Activated B cell treated with CpG ODN at 0.5 μM for 24 hours (primary cell): ENCODE results near the gene DARS1. TPM values are rescaled to one million over a fixed set of nuclear protein-coding genes. Genes with fewer than 3 reads are reported as not detected.

Source experiments
- ATAC-seq: fragments of 200-7000 bp; cut with Tn5 transposase; one replicate; pipeline ENCODE4 v1.10.0; 2021; ENCODE audit warnings: low read depth, mild to moderate bottlenecking, moderate library complexity
- CTCF ChIA-PET: fragments of 350-600 bp; sonication (Branson Sonifier 250); formaldehyde crosslinking; loops from one replicate; lab custom pipeline; 2021; ENCODE audit warnings: antibody characterized with exemption; lab: Charles Lee
- POLR2A ChIA-PET: fragments of 350-600 bp; sonication (Branson Sonifier 250); formaldehyde crosslinking; loops from one replicate; lab custom pipeline; 2021; ENCODE audit warnings: antibody characterized with exemption; lab: Charles Lee
- DNase-seq: peaks from one replicate; pipeline ENCODE4 v3.0.0; 2022
- H3K27ac Mint-ChIP-seq: one replicate; pipeline ENCODE4 v1.8.0; 2020; ENCODE audit warnings: mixed read lengths
- H3K27me3 Mint-ChIP-seq: one replicate; pipeline ENCODE4 v1.8.0; 2021; ENCODE audit warnings: mixed read lengths
- H3K36me3 Mint-ChIP-seq: one replicate; pipeline ENCODE4 v1.8.0; 2021; ENCODE audit warnings: low read depth, mixed read lengths
- H3K4me1 Mint-ChIP-seq: one replicate; pipeline ENCODE4 v1.8.0; 2021; ENCODE audit warnings: mixed read lengths
- H3K4me3 Mint-ChIP-seq: one replicate; pipeline ENCODE4 v1.8.0; 2020; ENCODE audit warnings: mild to moderate bottlenecking, mixed read lengths
- H3K9me3 Mint-ChIP-seq: one replicate; pipeline ENCODE4 v1.8.0; 2020; ENCODE audit warnings: mixed read lengths
- intact Hi-C: fragments of 100-400 bp; cut with micrococcal nuclease; formaldehyde crosslinking; loops from one replicate; pipeline ENCODE4 v1.15.1; 2024
- total RNA-seq: library from RNA; stranded (reverse); gene quantifications from 2 replicates; pipeline ENCODE4 v1.2.3, GENCODE V29; 2022
- TF ChIP-seq, protein P1 (sequence below): fragments of 200-600 bp; IDR thresholded peaks from one replicate; pipeline ENCODE4 v1.8.0; 2022; ENCODE audit warnings: antibody characterized with exemption, mild to moderate bottlenecking

Gene DARS1
- total RNA-seq, 1 donor from 2014 or later: 96.3 TPM

DNA sequence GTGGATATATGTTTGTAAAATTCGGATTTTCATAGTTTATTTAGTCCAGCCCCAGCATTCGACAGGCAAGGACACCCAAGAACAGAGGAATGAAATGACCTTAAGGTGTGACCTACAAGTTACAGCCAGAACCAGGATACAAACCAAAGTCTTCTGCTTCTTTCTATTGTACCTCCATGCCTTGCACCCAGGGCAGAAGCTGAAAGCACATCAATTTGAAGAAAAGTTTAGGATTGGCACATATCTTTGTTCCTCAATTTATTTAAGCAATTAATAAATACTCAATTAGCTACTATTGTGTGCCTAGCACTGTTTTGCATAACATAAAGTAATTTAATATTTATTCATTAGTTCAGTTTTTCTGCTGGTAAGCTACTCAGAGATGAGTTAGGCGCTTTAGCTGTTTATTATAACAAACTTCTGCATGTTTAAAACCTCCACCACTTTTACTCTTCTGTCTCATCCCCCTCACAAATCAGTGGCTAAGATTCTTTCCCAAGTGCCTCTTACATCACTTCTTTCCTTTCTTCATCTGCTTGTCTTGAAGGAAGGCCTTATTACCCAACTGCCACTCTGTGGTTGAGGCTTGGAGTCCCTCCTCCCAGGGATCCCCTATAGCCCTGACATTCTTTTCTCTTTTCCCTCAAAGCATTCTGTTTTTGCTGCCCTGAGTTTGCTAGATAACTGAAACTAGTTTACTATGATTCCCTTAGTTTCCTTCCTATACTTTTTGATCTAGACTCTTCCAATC lies 37.1 kb upstream of the DARS1 start:
- no peak overlapping the region for H3K27ac Mint-ChIP-seq
- DNase-seq (no peak), ATAC-seq (no peak)
- ChIA-PET POLR2A (interaction anchor here (0.9 to 1.6 kb wide), 3 partner anchors 11 to 101 kb away, joined by 3 to 5 read pairs (median 4); no protein-coding TSS in a partner anchor), CTCF (interaction anchor here (1.1 kb wide), 1 partner anchor 362 kb away, joined by 4 read pairs; no protein-coding TSS in a partner anchor)
- no peaks in the 10 kb centered on the region for H3K9me3 Mint-ChIP-seq
- intact Hi-C loops: no loop called here
- peaks cover 41% of the 10 kb centered on the region for H3K4me1 Mint-ChIP-seq
- no peaks in the 10 kb centered on the region for H3K36me3 Mint-ChIP-seq
- H3K4me3 Mint-ChIP-seq: no peak overlapping the region
- H3K27me3 Mint-ChIP-seq: no peaks in the 10 kb centered on the region
- TF ChIP-seq, protein P1, sequence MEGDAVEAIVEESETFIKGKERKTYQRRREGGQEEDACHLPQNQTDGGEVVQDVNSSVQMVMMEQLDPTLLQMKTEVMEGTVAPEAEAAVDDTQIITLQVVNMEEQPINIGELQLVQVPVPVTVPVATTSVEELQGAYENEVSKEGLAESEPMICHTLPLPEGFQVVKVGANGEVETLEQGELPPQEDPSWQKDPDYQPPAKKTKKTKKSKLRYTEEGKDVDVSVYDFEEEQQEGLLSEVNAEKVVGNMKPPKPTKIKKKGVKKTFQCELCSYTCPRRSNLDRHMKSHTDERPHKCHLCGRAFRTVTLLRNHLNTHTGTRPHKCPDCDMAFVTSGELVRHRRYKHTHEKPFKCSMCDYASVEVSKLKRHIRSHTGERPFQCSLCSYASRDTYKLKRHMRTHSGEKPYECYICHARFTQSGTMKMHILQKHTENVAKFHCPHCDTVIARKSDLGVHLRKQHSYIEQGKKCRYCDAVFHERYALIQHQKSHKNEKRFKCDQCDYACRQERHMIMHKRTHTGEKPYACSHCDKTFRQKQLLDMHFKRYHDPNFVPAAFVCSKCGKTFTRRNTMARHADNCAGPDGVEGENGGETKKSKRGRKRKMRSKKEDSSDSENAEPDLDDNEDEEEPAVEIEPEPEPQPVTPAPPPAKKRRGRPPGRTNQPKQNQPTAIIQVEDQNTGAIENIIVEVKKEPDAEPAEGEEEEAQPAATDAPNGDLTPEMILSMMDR: no peak

DNA sequence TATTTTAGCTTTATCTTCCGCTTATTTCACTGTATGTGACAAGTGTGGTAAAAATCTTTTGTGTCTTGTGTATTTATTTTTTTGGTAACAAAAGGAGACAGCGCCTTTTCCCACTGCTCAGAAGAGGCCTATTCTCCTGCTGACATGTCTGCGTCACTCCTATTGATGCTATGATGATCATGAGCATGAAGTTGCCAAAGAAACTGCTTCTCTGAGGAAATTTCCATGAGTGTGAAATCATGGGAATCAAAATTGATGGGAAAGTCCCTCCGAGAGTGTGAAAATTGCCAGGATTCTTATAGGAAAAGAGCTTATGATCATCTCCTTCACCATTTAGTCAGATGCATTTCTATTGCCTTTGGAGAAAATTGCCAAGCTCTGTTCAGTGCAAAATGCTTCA lies 36.5 kb upstream of the DARS1 start:
- TF ChIP-seq, protein P1: no peak
- DNase-seq: no peak
- ATAC-seq: no peak
- POLR2A ChIA-PET: interaction anchor here (0.9 to 1.6 kb wide), 2 partner anchors 13 to 102 kb away, joined by 3 to 5 read pairs; no protein-coding TSS in a partner anchor
- Mint-ChIP-seq H3K4me3 (no peak overlapping the region), H3K4me1 (peaks cover 41% of the 10 kb centered on the region), H3K27me3 (no peaks in the 10 kb centered on the region), H3K27ac (no peak overlapping the region), H3K9me3 (no peaks in the 10 kb centered on the region), H3K36me3 (no peaks in the 10 kb centered on the region)
- CTCF ChIA-PET: interaction anchor here (1.1 kb wide), 1 partner anchor 362 kb away, joined by 4 read pairs; no protein-coding TSS in a partner anchor
- intact Hi-C loops: no loop called here

DNA sequence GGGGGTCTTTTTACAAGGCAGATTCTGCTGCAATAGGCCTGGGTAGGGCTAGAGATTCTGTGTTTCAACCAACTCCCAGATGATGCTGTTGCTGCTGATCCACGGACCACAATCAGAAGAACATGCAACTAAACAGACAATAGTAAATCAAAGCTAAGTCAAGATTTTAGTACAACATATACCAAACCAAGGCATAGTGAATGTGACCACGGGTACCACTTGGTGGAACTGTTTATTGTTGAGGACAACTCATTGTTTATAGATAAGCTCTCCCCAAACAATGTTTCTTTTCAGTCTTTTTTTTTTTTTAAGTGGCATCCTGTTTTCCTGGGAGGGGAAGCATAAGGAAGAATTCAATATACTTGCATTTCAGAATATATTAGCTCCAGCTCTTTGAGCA lies 36.0 kb upstream of the DARS1 start:
- Mint-ChIP-seq H3K4me1 (peaks cover 41% of the 10 kb centered on the region), H3K9me3 (no peaks in the 10 kb centered on the region), H3K36me3 (no peaks in the 10 kb centered on the region), H3K27ac (no peak overlapping the region), H3K27me3 (no peaks in the 10 kb centered on the region), H3K4me3 (no peak overlapping the region)
- ATAC-seq (no peak), DNase-seq (no peak)
- ChIA-PET POLR2A (interaction anchor here (1.6 kb wide), 1 partner anchor 13 kb away, joined by 5 read pairs; no protein-coding TSS in a partner anchor), CTCF (interaction anchor here (1.1 kb wide), 1 partner anchor 363 kb away, joined by 4 read pairs; no protein-coding TSS in a partner anchor)
- intact Hi-C loops: no loop called here
- TF ChIP-seq, protein P1: no peak

DNA sequence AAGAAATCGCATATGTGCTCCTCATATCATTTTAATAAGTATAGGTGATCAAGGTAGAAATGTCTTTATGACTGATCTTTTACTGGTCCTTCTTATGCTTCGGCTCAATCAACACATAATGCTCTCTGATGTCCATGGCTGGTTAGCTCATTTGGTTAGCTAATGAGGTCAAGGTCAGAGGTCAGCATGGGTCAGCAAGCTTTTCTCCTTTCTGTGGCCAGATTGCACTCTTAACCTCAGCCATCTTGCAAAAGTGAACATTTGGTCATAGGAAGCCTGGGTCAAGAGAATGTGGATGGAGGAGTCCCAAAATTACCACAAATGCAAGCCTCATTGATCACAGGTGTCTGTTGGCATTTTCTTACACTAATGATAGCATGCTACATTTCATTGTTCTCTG lies 35.4 kb upstream of the DARS1 start:
- TF ChIP-seq, protein P1: no peak
- Mint-ChIP-seq H3K4me1 (peaks cover 39% of the 10 kb centered on the region), H3K9me3 (no peaks in the 10 kb centered on the region), H3K4me3 (no peak overlapping the region), H3K36me3 (no peaks in the 10 kb centered on the region), H3K27ac (no peak overlapping the region), H3K27me3 (no peaks in the 10 kb centered on the region)
- intact Hi-C loops: no loop called here
- DNase-seq (no peak), ATAC-seq (no peak)
- ChIA-PET POLR2A (interaction anchor here (2.0 to 3.2 kb wide), 3 partner anchors 12 to 36 kb away, joined by 8 to 13 read pairs (median 12); no protein-coding TSS in a partner anchor), CTCF (no interaction called here)

DNA sequence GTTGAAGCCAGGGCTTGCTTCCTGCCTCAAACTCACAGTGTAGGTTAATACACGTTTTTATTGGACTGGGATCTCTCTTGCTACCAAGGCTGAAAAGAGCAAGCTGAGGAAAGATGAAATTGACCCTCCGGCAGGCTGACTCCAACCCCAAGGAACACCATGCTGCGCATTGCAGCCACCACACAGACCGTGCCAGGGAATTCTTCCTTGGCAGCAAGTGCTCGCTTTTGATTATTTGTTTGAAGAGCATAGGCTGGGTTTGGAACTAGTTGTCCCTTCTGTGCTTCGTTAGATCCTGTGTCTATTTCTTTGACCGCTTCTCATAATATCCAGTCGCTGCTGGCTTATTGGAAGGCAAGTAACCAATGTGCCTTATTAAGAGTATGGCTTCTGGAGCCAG lies 34.4 kb upstream of the DARS1 start:
- H3K9me3 Mint-ChIP-seq: no peaks in the 10 kb centered on the region
- no peak for ATAC-seq
- H3K36me3 Mint-ChIP-seq: no peaks in the 10 kb centered on the region
- no peak overlapping the region for H3K4me3 Mint-ChIP-seq
- intact Hi-C loops: loop anchor here (1.0 to 2.0 kb wide), 4 partner anchors 12 to 218 kb away; no protein-coding TSS in a partner anchor
- H3K4me1 Mint-ChIP-seq: peaks cover 34% of the 10 kb centered on the region
- H3K27me3 Mint-ChIP-seq: no peaks in the 10 kb centered on the region
- ChIA-PET CTCF (interaction anchor here (1.3 kb wide), 1 partner anchor 22 kb away, joined by 4 read pairs; no protein-coding TSS in a partner anchor), POLR2A (interaction anchor here (0.6 to 3.2 kb wide), 16 partner anchors 10 to 364 kb away, joined by 3 to 13 read pairs (median 4); partner anchors contain the start of genes CXCR4 and DARS1)
- H3K27ac Mint-ChIP-seq: peak overlapping the region; percentile 75
- TF ChIP-seq, protein P1: no peak
- DNase-seq: no peak
